Lower leg skin (tissue), 3 donors: ENCODE results near the gene RAD51B.

ENCODE experiments used
- POLR2A ChIP-seq, 2 donors: fragments of 450-650 bp; IDR thresholded peaks; one replicate each; pipeline ENCODE4 v1.6.1; 2016 to 2017; ENCODE audit warnings: antibody characterized with exemption in 2 of 2, mild to moderate bottlenecking in 1 of 2, moderate library complexity in 1 of 2
- TF ChIP-seq, protein P1 (sequence below), 3 donors: fragments of 450-650 bp; IDR thresholded peaks; one replicate each; pipeline ENCODE4 v1.5.1; 2016; ENCODE audit warnings: antibody characterized with exemption in 3 of 3, mild to moderate bottlenecking in 3 of 3, moderate library complexity in 2 of 3

DNA sequence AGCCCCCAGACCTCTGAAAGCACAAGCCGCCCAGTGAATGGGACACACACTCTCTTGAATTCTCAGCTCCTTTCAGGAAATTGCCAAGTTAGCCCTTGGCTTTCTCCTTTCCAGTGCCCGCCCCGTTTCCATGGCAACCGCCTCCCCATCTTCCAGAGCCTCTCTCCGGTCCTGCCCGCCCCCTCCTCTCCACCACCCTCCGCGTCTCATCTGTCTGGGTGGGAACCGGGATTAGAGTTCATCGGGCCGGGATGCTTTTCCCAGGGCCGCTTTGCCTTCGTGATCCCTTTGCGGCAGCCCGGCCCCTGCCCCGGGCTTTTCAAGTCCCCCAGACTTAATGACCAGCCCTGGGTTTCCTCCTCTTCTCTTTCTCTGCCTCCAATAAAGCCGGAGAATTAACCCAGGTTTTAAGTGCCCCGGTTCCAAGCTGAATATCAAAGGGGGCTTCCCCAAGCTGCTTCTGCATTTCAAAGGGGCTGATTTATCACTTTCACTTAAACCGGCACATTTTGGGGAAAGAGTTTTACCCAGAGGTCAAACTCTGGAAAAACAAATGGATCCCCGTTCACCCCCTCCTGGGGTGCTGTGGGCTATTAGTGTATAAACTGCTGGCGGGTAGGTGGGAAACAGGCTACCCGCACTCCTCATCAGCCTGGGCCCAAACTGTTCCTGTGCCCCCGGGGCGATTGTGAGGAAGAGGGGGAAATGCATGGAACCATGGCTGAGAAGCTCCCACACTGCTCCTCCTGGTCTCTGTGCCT is 871.6 kb downstream of the RAD51B start:
- TF ChIP-seq, protein P1, sequence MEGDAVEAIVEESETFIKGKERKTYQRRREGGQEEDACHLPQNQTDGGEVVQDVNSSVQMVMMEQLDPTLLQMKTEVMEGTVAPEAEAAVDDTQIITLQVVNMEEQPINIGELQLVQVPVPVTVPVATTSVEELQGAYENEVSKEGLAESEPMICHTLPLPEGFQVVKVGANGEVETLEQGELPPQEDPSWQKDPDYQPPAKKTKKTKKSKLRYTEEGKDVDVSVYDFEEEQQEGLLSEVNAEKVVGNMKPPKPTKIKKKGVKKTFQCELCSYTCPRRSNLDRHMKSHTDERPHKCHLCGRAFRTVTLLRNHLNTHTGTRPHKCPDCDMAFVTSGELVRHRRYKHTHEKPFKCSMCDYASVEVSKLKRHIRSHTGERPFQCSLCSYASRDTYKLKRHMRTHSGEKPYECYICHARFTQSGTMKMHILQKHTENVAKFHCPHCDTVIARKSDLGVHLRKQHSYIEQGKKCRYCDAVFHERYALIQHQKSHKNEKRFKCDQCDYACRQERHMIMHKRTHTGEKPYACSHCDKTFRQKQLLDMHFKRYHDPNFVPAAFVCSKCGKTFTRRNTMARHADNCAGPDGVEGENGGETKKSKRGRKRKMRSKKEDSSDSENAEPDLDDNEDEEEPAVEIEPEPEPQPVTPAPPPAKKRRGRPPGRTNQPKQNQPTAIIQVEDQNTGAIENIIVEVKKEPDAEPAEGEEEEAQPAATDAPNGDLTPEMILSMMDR (IDR thresholded peaks at IDR 0.05): no peak
- TF ChIP-seq POLR2A (IDR thresholded peaks at IDR 0.05): no peak
